Hepatocyte (in vitro differentiated cells): ENCODE data around the gene LIMS1. TPM values are rescaled to one million over a fixed set of nuclear protein-coding genes. Genes with fewer than 3 reads are reported as not detected.

Source experiments
- DNase-seq: peaks from one replicate; pipeline ENCODE4 v3.0.0-alpha.2; 2016; ENCODE audit warnings: low spot score
- H2AFZ ChIP-seq: fragments of 200-600 bp; sonication (generic); 2 replicates; pipeline ENCODE4 v1.6.0; 2016; ENCODE audit warnings: antibody characterized with exemption, mild to moderate bottlenecking
- H3K27ac ChIP-seq: fragments of 200-600 bp; sonication (generic); 2 replicates; pipeline ENCODE4 v1.5.1; 2016; ENCODE audit warnings: mild to moderate bottlenecking
- H3K27me3 ChIP-seq: fragments of 200-600 bp; sonication (generic); 2 replicates; pipeline ENCODE4 v1.6.1; 2016
- H3K36me3 ChIP-seq: fragments of 200-600 bp; sonication (generic); replicated peaks from 2 replicates; pipeline ENCODE4 v1.5.1; 2016; ENCODE audit warnings: low read depth; ENCODE audit not compliant: insufficient read depth
- H3K4me1 ChIP-seq: fragments of 200-600 bp; sonication (generic); 2 replicates; pipeline ENCODE4 v1.5.1; 2016; ENCODE audit warnings: mild to moderate bottlenecking, moderate library complexity; ENCODE audit not compliant: insufficient read depth
- H3K4me2 ChIP-seq: fragments of 200-600 bp; sonication (generic); 2 replicates; pipeline ENCODE4 v1.6.0; 2016
- H3K4me3 ChIP-seq: fragments of 200-600 bp; sonication (generic); 2 replicates; pipeline ENCODE4 v1.5.1; 2016; ENCODE audit warnings: mild to moderate bottlenecking
- H3K79me2 ChIP-seq: fragments of 200-600 bp; sonication (generic); 2 replicates; pipeline ENCODE4 v1.6.0; 2017; ENCODE audit warnings: mild to moderate bottlenecking
- H3K9me2 ChIP-seq: fragments of 200-600 bp; sonication (generic); replicated peaks from 2 replicates; pipeline ENCODE4 v1.6.0; 2017; ENCODE audit warnings: mild to moderate bottlenecking; ENCODE audit not compliant: insufficient read depth
- H3K9me3 ChIP-seq: fragments of 200-600 bp; sonication (generic); 2 replicates; pipeline ENCODE4 v1.5.1; 2016; ENCODE audit warnings: low read depth, mild to moderate bottlenecking
- H4K20me1 ChIP-seq: fragments of 200-600 bp; sonication (generic); 2 replicates; pipeline ENCODE4 v1.6.0; 2016; ENCODE audit warnings: mild to moderate bottlenecking; ENCODE audit not compliant: insufficient read depth, poor library complexity, severe bottlenecking
- CTCF ChIP-seq: fragments of 200-600 bp; sonication (generic); IDR thresholded peaks from 2 replicates; pipeline ENCODE4 v1.5.1; 2016; ENCODE audit warnings: antibody characterized with exemption, mild to moderate bottlenecking; ENCODE audit not compliant: poor library complexity
- EZH2 ChIP-seq: fragments of 200-600 bp; sonication (generic); IDR thresholded peaks from 2 replicates; pipeline ENCODE4 v1.6.1; 2016; ENCODE audit warnings: antibody characterized with exemption, mild to moderate bottlenecking, borderline replicate concordance
- EZH2phosphoT487 ChIP-seq: fragments of 200-600 bp; sonication (generic); IDR thresholded peaks from one replicate; pipeline ENCODE4 v1.6.1; 2018; ENCODE audit warnings: antibody characterized with exemption, mild to moderate bottlenecking, low read depth, moderate library complexity; ENCODE audit not compliant: unreplicated experiment, severe bottlenecking
- WGBS: methylation state at CpG from one replicate; pipeline ENCODE4 v1.1.6; 2016; ENCODE audit warnings: low lambda C conversion rate; ENCODE audit errors: missing lambda C conversion rate; 5-methylcytosine and 5-hydroxymethylcytosine counted together
- polyA plus RNA-seq: library from polyadenylated mRNA; unstranded; fragments of >200 nt; fragmentation: Nextera tagmentation; extraction: Ambion mirVana; gene quantifications from 2 replicates; pipeline ENCODE4 v1.2.1, GENCODE V29; 2016
- total RNA-seq: library from RNA; depleted of rRNA; stranded (reverse); fragments of >200 nt; gene quantifications from 2 replicates; pipeline ENCODE4 v1.2.3, GENCODE V29; 2014

LIMS1 gene
- 64.6 and 102 TPM in 2 replicates for total RNA-seq
- 37.1 and 40.0 TPM in 2 replicates for polyA plus RNA-seq

DNA sequence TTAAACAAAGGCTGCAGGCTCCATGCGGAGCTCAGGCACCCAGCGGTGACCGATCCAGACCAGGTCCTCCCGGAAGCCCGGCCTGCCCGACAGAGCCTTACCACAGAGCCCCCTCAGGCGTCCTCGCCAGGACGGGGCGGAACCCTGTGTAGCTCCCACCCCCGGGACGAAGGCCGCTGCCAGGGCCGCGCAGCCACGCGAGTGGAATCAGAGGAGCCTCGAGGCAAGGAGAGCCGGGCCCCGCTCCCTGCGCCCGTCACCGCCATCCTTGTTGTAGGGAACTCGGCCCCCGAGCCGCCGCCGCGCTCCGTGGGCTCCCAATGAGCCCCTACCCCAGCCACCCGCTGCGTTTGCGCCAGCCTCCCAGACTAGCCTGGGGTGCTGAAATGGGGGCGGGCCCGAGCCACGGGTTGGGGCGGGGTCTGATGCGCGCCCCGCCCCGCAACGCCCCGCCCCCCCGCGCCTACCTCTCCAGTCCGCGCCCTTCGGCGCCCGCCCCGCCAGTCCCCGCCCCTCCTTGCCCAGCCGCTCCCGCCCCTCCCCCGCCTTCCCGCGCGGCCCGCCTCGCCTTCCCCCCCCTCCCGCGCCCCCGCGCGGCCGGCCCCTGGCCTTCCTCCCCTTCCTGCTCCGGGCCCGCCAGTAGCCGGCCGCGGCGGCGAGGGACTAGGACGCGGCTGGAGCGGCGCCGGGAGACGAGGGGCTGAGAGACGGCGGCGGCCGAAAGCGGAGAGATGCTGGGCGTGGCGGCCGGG lies at the start of gene LIMS1:
LIMS1 (plus strand) TSS at position 639 of the 752 bp plus-strand sequence; CDS start at position 732, 93 bp downstream.
- H3K27me3 ChIP-seq, result no peaks in the 10 kb centered on the region
- peak within 1 kb of the TSS; percentile 84 for H2AFZ ChIP-seq
- peaks cover 55% of the 10 kb centered on the region for H3K79me2 ChIP-seq
- peaks cover 23% of the 10 kb centered on the region for H3K4me1 ChIP-seq
- peak; percentile 97 for DNase-seq
- H4K20me1 ChIP-seq, result peaks cover 40% of the 10 kb centered on the region
- H3K4me3 ChIP-seq, result peak within 1 kb of the TSS; percentile 83
- WGBS, result 2% methylated on average over 48 of the region's 87 CpGs
- no peaks in the 10 kb centered on the region for H3K36me3 ChIP-seq
- no peaks in the 10 kb centered on the region for H3K9me2 ChIP-seq
- H3K4me2 ChIP-seq, result peak within 1 kb of the TSS; percentile 89
- TF ChIP-seq EZH2 (no peak), EZH2phosphoT487 (no peak), CTCF (peak; percentile 7)
- H3K27ac ChIP-seq, result peak within 1 kb of the TSS; percentile 99
- no peaks in the 10 kb centered on the region for H3K9me3 ChIP-seq

- Histone ChIP-seq H3K4me2 (no peak overlapping the region), H3K4me1 (no peaks in the 10 kb centered on the region), H3K36me3 (peaks cover 5% of the 10 kb centered on the region), H3K27ac (no peak overlapping the region), H2AFZ (no peak overlapping the region), H3K4me3 (no peak overlapping the region), H3K79me2 (no peaks in the 10 kb centered on the region), H3K27me3 (no peaks in the 10 kb centered on the region), H3K9me3 (no peaks in the 10 kb centered on the region), H4K20me1 (no peaks in the 10 kb centered on the region), H3K9me2 (no peaks in the 10 kb centered on the region)
- DNase-seq, result no peak
- TF ChIP-seq CTCF, result no peak
- no peak for TF ChIP-seq EZH2
- TF ChIP-seq EZH2phosphoT487, result no peak
- 89% methylated on average over 2 of the region's 2 CpGs for WGBS
Observed at GRCh38 chr2:108485253-108485652, 49.0 kb upstream of the LIMS1 start.

- no peak for DNase-seq
- Histone ChIP-seq H3K27me3 (no peaks in the 10 kb centered on the region), H3K36me3 (no peaks in the 10 kb centered on the region), H3K79me2 (peaks cover 4% of the 10 kb centered on the region), H2AFZ (no peak overlapping the region), H4K20me1 (no peaks in the 10 kb centered on the region), H3K27ac (no peak overlapping the region), H3K9me3 (no peaks in the 10 kb centered on the region), H3K9me2 (no peaks in the 10 kb centered on the region), H3K4me3 (no peak overlapping the region), H3K4me1 (peaks cover 7% of the 10 kb centered on the region), H3K4me2 (no peak overlapping the region)
- TF ChIP-seq EZH2, result no peak
- no peak for TF ChIP-seq EZH2phosphoT487
- TF ChIP-seq CTCF, result no peak
Observed at GRCh38 chr2:108490506-108491122, 43.7 kb upstream of the LIMS1 start.
